ENCODE measurements around the gene LEO1. TPM values are rescaled to one million over a fixed set of nuclear protein-coding genes. Genes with fewer than 3 reads are reported as not detected.

LEO1 gene
- total and polyA plus RNA-seq, 10 of the 15 experiments (the other 5 are each of a cell fraction or from before 2014, with no cell fraction given), result 13.6 to 50.6 (median 32.4) TPM

- TF ChIP-seq IRF5 (IDR thresholded peaks at IDR 0.05; ENCODE audit: borderline replicate concordance) (no peak), STAT3 (IDR thresholded peaks at IDR 0.05; ENCODE audit: low read depth, low read length) (no peak), BCL11A (IDR thresholded peaks at IDR 0.05; ENCODE audit: low read depth, low read length) (no peak; the same call in 1 of the 2 replicates), ZNF207 (IDR thresholded peaks at IDR 0.05; ENCODE audit: borderline replicate concordance) (0 out of 2 replicates have a peak, but pooled peaks have one; percentile 18), RUNX3 (IDR thresholded peaks at IDR 0.05; ENCODE audit: low read length) (no peak), IKZF2 (IDR thresholded peaks at IDR 0.05) (peak; percentile 19 to 47; a peak in 3 of 4 replicates), BRCA1 (IDR thresholded peaks at IDR 0.05; ENCODE audit: low read depth, low read length) (no peak), MAX (IDR thresholded peaks at IDR 0.05; ENCODE audit: low read depth, low read length) (peak; percentile 54; the same call in 1 of the 2 replicates), MYB (IDR thresholded peaks at IDR 0.05; ENCODE audit: borderline replicate concordance, low read depth, low read length) (no peak), SMAD5 (IDR thresholded peaks at IDR 0.05; ENCODE audit: low read depth) (no peak; the same call in 1 of the 2 replicates), TCF7 (IDR thresholded peaks at IDR 0.05; ENCODE audit: borderline replicate concordance) (no peak), MXI1 (IDR thresholded peaks at IDR 0.05; ENCODE audit: low read depth, low read length) (peak; percentile 90), YBX1 (IDR thresholded peaks at IDR 0.05) (no peak), SPI1 (IDR thresholded peaks at IDR 0.05; ENCODE audit: borderline replicate concordance, insufficient read depth, low read depth, low read length) (no peak), TARDBP (IDR thresholded peaks at IDR 0.05; ENCODE audit: borderline replicate concordance) (no peak), RAD51 (IDR thresholded peaks at IDR 0.05) (peak; percentile 80), LARP7 (IDR thresholded peaks at IDR 0.05) (peak; percentile 66), SIX5 (IDR thresholded peaks at IDR 0.05; ENCODE audit: low read depth, low read length, severe bottlenecking) (no peak), ZNF622 (IDR thresholded peaks at IDR 0.05) (no peak), BACH1 (IDR thresholded peaks at IDR 0.05; ENCODE audit: borderline replicate concordance) (peak; percentile 89), KLF5 (IDR thresholded peaks at IDR 0.05; ENCODE audit: partially characterized antibody) (no peak), RCOR1 (conservative IDR thresholded peaks at IDR 0.05; ENCODE audit: low read depth, low read length) (no peak), ZNF24 (IDR thresholded peaks at IDR 0.05) (no peak), SP1 (IDR thresholded peaks at IDR 0.05; ENCODE audit: low read depth, low read length) (no peak)
- TF ChIP-seq, protein P1, sequence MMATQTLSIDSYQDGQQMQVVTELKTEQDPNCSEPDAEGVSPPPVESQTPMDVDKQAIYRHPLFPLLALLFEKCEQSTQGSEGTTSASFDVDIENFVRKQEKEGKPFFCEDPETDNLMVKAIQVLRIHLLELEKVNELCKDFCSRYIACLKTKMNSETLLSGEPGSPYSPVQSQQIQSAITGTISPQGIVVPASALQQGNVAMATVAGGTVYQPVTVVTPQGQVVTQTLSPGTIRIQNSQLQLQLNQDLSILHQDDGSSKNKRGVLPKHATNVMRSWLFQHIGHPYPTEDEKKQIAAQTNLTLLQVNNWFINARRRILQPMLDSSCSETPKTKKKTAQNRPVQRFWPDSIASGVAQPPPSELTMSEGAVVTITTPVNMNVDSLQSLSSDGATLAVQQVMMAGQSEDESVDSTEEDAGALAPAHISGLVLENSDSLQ (IDR thresholded peaks at IDR 0.05), result no peak
- TF ChIP-seq, protein P2, sequence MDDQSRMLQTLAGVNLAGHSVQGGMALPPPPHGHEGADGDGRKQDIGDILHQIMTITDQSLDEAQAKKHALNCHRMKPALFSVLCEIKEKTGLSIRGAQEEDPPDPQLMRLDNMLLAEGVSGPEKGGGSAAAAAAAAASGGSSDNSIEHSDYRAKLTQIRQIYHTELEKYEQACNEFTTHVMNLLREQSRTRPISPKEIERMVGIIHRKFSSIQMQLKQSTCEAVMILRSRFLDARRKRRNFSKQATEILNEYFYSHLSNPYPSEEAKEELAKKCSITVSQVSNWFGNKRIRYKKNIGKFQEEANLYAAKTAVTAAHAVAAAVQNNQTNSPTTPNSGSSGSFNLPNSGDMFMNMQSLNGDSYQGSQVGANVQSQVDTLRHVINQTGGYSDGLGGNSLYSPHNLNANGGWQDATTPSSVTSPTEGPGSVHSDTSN (IDR thresholded peaks at IDR 0.05; ENCODE audit: insufficient replicate concordance, low read depth, low read length), result no peak
These were observed 48.0 kb upstream of the LEO1 start (continued) for GRCh38 chr15:52019394-52020220.
